ENCODE data around the gene ADGRE3.
A peak's percentile ranks its signal among the peaks of the same experiment; 100 is the strongest.

Gene ADGRE3

DNA sequence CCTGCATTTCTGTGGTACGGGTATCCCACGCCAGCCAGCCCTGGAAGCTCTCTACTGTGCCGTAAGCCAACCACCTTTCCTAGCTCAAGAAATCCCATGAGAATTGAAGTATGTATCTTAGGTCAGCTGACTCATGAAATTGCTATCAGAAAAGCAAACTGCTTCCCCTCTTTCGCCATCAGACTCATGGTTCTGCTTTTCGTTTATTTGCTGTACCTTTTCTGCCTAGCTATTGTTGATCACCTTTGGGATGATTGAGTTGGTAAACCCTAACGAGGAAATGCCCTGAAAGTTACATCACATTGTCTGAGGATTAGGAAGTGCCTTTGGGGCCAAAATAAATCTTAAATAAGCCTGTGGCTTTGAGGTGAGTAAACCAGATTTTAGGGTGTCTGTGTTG, at the start of gene ADGRE3:
ADGRE3 (minus strand) TSS at position 81 of the 400 bp plus-strand sequence; CDS start at position 7, 74 bp downstream.
- DNase-seq, result peak; percentile 21 to 44

GRCh38 chr19:14722127-14722526, 47.5 kb upstream of the ADGRE3 start:
- no peak for DNase-seq

DNA sequence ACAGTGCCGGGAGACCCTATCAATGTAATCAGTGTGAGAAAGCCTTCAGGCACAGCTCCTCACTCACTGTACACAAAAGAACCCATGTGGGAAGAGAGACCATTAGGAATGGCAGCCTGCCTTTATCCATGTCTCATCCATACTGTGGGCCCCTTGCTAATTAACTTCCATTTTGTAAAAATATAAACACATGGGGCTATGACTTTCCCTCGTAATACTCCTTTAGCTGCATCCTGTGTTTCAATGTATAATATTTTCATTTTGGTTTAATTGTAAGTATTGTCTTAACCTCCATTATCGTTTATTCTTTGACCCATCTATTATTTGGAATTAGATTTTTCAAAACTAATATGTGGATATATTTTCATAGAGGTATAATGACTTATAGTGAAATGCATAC, 44.5 kb upstream of the ADGRE3 start:
- no peak for DNase-seq

DNA sequence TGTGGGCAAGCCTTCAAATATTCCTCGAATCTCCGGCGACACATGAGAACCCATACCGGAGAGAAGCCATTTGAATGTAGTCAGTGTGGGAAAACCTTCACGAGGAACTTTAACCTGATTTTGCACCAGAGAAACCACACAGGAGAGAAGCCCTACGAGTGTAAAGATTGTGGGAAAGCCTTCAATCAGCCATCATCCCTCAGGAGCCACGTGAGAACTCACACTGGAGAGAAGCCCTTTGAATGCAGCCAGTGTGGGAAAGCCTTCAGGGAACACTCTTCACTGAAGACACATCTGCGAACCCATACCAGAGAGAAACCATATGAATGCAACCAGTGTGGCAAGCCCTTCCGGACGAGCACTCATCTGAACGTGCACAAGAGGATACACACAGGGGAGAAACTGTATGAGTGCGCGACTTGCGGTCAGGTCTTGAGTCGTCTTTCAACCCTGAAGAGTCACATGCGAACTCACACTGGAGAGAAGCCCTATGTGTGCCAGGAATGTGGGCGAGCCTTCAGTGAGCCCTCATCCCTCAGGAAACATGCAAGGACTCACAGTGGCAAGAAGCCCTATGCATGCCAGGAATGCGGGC, 44.0 kb upstream of the ADGRE3 start:
- no peak for DNase-seq

DNA sequence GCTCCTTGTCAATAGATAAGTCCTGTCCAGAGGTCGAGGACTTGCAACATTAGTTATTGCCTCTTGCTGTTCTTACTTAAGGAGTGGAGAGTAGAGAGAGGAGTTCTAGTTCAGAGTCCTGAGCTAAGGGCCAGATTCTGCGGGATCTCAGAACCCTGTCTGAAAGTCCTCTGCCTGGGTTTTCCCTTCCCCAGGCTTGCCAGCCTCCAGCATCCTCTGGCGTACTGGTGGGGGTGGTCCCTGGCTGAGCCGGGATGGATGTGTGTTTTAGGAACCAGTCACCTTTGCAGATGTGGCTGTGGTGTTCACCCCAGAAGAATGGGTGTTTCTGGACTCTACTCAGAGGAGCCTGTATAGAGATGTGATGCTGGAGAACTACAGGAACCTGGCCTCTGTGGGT, 41.2 kb upstream of the ADGRE3 start:
- DNase-seq, result no peak

DNA sequence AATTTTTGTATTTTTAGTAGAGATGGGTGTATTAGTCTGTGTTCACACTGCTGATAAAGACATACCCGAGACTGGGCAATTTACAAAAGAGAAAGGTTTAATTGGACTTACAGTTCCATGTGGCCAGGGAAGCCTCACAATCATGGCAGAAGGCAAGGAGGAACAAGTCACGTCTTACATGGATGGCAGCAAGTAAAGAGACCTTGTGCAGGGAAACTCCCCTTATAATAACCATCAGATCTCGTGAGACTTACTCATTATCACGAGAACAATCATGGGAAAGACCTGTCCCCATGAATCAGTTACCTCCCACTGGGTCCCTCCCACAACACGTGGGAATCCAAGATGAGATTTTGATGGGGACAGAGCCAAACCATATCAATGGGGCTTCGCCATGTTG, 29.8 kb upstream of the ADGRE3 start:
- DNase-seq, result no peak

DNA sequence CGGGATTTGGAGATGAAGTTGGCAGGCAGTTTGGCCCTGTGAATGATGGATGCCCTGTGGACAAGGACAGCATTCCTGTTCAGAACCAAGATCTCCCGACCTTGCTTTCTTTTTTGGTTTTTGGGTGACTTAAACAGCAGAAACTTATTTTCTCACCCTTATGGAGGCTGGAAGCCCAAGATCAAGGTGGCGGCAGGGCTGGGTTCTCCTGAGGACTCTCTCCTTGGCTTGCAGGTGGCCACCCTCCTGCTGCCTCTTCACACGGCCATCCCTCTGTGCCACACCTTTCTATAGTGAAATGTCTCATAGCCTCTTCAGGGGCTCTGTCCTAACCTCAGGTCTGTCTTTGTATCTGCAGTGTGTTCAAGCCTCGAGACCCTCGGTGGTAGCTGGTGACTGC, 29.2 kb upstream of the ADGRE3 start:
- no peak for DNase-seq

DNA sequence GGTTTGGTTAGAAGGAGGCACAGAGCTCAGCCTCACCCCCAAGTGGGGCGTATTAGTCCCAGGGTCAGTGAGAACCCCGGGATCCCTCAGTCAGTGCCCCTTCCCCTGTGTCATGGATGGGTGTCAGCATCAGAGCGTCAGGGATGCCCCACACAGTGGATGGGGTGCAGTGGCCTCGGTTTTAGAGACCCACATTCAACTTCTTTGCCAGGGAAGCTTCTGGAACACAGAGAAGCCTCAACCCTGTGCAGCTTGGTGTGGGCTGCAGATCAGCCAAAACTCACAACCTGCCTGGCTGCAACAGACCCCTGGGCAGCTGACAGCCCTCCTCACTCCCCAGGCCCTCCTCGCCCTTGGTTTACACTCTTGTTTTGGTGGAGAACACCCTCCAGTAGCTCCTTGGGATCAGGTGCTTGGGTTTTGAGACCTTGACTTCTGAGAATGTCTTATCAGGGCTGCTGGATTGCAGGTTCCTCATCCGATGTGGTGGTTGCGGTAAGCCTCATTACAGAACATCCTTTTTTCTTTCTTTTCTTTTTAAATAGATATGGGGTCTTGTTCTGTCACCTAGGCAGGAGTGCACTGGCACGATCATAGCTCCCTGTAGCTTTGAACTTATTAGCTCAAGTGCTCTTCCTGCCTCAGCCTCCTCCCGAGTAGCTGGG, 26.2 kb upstream of the ADGRE3 start:
- no peak for DNase-seq

DNA sequence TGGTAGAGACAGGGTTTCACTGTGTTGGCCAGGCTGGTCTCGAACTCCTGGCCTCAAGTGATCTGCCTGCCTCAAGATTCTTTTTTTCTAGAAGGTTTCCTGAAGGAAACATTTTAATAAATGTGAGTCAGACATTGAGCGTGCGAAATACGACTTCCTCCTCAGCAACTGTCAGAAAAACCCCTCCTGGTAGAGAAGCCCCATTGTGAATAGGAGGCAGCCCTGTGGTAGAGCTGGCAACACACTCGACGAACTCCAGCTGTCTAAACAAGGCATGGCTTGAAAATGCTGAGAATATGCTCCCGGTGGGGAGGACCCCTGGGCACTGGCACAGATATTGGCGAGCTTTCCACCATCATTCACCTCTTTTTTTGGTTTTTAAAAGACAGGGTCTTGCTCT, 25.0 kb upstream of the ADGRE3 start:
- no peak for DNase-seq

DNA sequence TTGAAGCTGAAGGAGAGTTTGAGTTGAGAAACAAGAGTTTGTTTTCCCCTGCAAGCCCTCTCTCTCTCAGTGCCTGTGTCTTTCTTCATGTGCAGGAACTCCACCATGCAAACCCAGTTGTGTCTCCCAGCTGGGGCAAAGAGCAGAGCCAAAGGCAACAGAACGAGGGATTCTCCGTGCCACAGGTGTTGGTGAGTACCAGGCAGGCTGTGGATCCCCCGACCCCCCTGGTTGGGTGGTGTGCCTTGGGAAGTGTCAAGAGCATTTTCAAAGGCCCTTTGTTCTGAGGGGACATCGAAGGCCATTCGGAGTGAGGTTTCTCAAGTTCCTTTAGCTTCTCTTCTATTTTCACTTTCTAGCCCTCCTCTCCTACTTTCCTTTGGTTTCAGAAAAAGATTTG, 20.8 kb upstream of the ADGRE3 start:
- no peak for DNase-seq

DNA sequence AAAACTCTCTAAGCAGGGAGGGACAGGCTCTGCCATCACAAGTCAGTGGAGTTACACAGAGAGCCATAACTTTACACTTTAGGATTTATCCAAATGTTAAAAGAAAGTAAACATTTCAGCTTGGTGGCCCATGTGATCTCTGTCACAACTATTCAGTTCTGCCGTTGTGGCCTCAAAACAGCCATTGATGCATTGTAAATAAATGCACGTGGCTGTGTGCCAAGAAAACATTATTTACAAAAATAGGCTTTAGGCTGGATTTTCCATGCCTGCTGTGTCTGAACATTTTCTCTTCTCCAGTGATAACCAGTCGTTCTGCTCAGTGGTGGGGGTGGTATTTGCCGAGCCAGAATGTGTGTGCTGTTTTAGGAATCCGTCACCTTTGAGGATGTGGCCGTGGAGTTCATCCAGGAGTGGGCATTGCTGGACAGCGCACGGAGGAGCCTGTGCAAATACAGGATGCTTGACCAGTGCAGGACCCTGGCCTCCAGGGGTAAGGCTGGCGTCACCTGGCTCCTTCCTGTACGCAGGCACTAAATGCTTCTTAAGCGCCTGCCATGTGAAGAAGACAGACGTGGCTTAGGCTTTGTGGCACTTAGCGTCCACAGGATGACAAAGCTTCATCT, 20.1 kb upstream of the ADGRE3 start:
- no peak for DNase-seq

- DNase-seq, result peak; percentile 90 to 91
These were observed 15.2 kb upstream of the ADGRE3 start, which contains the start of gene ZNF333 for GRCh38 chr19:14689598-14690503. TSS of gene ZNF333 (plus strand) at chr19:14690048. CDS start at chr19:14693492, 3,444 bp downstream.

GRCh38 chr19:14686411-14686810, 11.8 kb upstream of the ADGRE3 start:
- DNase-seq, result peak; percentile 48 to 62

- peak in 1 of 2 experiments; percentile 16 for DNase-seq
These were observed 8.8 kb upstream of the ADGRE3 start for GRCh38 chr19:14683439-14683838.

DNA sequence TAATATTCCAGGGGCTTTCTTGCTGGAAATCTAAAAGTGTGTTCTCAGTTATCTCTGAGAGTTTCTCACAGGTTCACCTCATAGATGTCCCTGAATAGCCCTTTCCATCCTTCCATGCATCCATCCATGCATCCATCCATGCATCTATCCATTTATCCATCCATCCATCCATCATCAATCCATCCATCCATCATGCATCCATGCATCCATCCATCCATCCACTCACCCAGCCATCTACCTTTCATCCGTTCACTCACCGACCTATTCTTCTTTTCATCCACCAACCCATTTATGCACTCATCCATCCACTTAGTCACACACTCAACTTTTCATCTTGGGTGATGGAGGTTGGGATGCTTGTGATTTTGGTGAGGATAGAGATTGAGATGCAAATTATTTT, 7.4 kb upstream of the ADGRE3 start:
- no peak for DNase-seq

GRCh38 chr19:14678199-14678598, 3.6 kb upstream of the ADGRE3 start:
- DNase-seq, result no peak

GRCh38 chr19:14677464-14677863, 2.8 kb upstream of the ADGRE3 start:
- no peak for DNase-seq

- DNase-seq, result no peak
These were observed 2.1 kb upstream of the ADGRE3 start for GRCh38 chr19:14676762-14677161.

DNA sequence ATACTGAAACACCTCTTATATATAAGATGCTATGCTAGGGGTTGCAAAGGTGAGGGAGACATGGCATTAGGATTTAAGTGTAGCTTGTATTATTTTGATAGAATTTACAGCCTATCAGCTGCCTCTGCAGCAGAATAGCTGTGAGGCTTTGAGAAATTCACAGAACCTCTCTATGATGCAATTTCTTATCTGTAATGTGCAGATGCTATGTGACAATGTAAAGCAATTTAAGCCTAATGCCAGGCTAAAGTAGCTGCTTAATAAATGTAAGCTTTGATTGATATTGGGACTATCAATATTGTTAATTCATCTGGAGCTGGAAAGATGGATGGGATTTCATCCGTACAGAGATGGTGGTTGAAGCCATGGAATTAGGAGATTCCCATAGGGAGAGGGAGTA, 1.6 kb downstream of the ADGRE3 start:
- DNase-seq, result no peak

DNA sequence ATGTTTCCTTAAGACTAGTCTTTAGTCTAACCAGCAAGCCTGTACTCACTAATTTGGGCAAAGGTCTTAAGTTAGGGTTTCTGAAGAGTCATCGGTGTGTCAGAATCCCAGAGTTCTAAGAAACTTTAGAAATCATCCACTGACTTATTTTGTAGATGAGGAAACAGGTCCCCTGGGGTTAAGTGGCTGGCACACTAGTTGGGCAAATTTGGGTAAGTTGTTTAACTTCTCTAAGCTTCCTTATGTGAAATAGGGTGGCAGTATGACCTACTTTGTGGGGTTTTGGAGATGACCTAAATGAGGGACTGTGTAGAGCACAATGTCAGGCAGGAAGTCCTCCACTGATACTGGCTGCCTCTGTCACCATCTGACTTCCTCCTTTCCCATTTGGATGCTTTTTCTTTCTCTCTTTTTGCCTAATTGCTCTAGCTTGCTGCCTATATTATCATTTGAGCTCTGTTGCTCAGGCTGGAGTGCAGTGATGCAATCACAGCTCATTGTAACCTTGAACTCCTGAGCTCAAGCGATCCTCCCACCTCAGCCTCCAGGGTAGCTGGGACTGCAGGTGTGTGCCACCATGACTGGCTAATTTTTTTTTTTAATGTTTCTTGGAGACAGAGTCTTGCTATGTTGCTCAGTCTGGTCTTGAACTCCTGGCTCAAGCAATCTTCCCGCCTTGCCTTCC, 2.3 kb downstream of the ADGRE3 start:
- DNase-seq, result peak; percentile 58 to 67

GRCh38 chr19:14670408-14670807, 4.2 kb downstream of the ADGRE3 start:
- DNase-seq, result no peak

GRCh38 chr19:14669940-14670339, 4.7 kb downstream of the ADGRE3 start:
- no peak for DNase-seq

Measured in Kasumi-1 (cell line).